A549 (cell line): ENCODE data around the gene ZSCAN22. TPM values are rescaled to one million over a fixed set of nuclear protein-coding genes. Genes with fewer than 3 reads are reported as not detected.

Source experiments
- ATAC-seq, 2 experiments: fragments of 200-7000 bp in 1 of 2; fragments of >200 bp in 1 of 2; cut with Nextera tagmentation in 1 of 2; cut with Tn5 transposase in 1 of 2; 3 replicates each; pipeline versions ENCODE4 v1.8.0 to v1.9.1; 2018 to 2020; ENCODE audit warnings: mild to moderate bottlenecking in 1 of 2, moderate library complexity in 1 of 2
- CTCF ChIA-PET: fragments of 300-600 bp; sonication (Branson Sonifier 250); formaldehyde crosslinking; extraction: SDS; loops from one replicate; lab custom pipeline; 2021; ENCODE audit warnings: antibody characterized with exemption, inconsistent platforms; lab: Yijun Ruan, JAX
- POLR2A ChIA-PET: fragments of 350-600 bp; formaldehyde crosslinking; extraction: SDS; loops from one replicate; lab custom pipeline; 2021; ENCODE audit warnings: antibody characterized with exemption, inconsistent platforms; lab: Yijun Ruan, JAX
- DNase-seq, 2 experiments: peaks; one replicate each; pipeline versions ENCODE4 v3.0.0 to v3.0.0-alpha.2; 2011 to 2016; ENCODE audit warnings: low read depth in 1 of 2, low spot score in 1 of 2
- FAIRE-seq: peaks from 2 replicates; lab custom pipeline; 2011; peaks lifted over from hg19 to GRCh38; lab: Jason Lieb, UNC
- H3K27ac ChIP-seq, 2 experiments: fragments of >200 bp; sonication (Bioruptor Twin); formaldehyde crosslinking; 3 replicates each; pipeline ENCODE4 v1.5.1; 2016 to 2017
- H3K4me1 ChIP-seq: fragments of >200 bp; sonication (Bioruptor Twin); formaldehyde crosslinking; 3 replicates; pipeline ENCODE4 v1.6.1; 2016
- H3K4me2 ChIP-seq: fragments of >200 bp; sonication (Bioruptor Twin); formaldehyde crosslinking; 3 replicates; pipeline ENCODE4 v1.6.1; 2016
- H3K4me3 ChIP-seq: fragments of >200 bp; sonication (Bioruptor Twin); formaldehyde crosslinking; 3 replicates; pipeline ENCODE4 v1.5.1; 2016
- H3K9me3 ChIP-seq: fragments of >200 bp; sonication (Bioruptor Twin); formaldehyde crosslinking; 3 replicates; pipeline ENCODE4 v1.6.1; 2016
- ATOH8 ChIP-seq: fragments of 250-450 bp; sonication (Bioruptor Pico); IDR thresholded peaks from 2 replicates; pipeline ENCODE4 v1.5.0; 2020; ENCODE audit warnings: low read depth, mild to moderate bottlenecking, moderate library complexity
- BCL3 ChIP-seq: fragments of >200 bp; sonication (Bioruptor Twin); formaldehyde crosslinking; IDR thresholded peaks from 3 replicates; pipeline ENCODE4 v1.6.1; 2016
- E2F6 ChIP-seq: IDR thresholded peaks from 2 replicates; pipeline ENCODE4 v1.6.1; 2012; ENCODE audit warnings: low read depth, borderline replicate concordance
- EHF ChIP-seq: fragments of 250-450 bp; sonication (Bioruptor Pico); IDR thresholded peaks from 2 replicates; pipeline ENCODE4 v1.5.0; 2020; ENCODE audit warnings: mild to moderate bottlenecking
- EHMT2 ChIP-seq: fragments of 200-600 bp; sonication (generic); IDR thresholded peaks from 2 replicates; pipeline ENCODE4 v1.6.1; 2016; ENCODE audit warnings: antibody characterized with exemption, low read depth, mild to moderate bottlenecking, moderate library complexity
- EP300 ChIP-seq, 2 experiments: fragments of >200 bp; sonication (Bioruptor Twin); formaldehyde crosslinking; IDR thresholded peaks; 2 replicates in 1 of 2; 3 replicates in 1 of 2; pipeline ENCODE4 v1.6.1; 2016 to 2017
- FOSL2 ChIP-seq, 2 experiments: fragments of 450-650 bp in 1 of 2; fragments of >200 bp in 1 of 2; sonication (Bioruptor Twin) in 1 of 2; formaldehyde crosslinking; IDR thresholded peaks; 2 replicates each; pipeline versions ENCODE4 v1.5.0 to v1.6.1; 2016 to 2020; ENCODE audit warnings: mild to moderate bottlenecking in 1 of 2, moderate library complexity in 1 of 2
- GATA3 ChIP-seq: IDR thresholded peaks from 2 replicates; pipeline ENCODE4 v1.6.1; 2012; ENCODE audit warnings: borderline replicate concordance
- HES2 ChIP-seq: fragments of >200 bp; sonication (Bioruptor Twin); formaldehyde crosslinking; IDR thresholded peaks from 2 replicates; pipeline ENCODE4 v1.6.1; 2016
- KDM5A ChIP-seq: fragments of 200-600 bp; sonication (generic); IDR thresholded peaks from 2 replicates; pipeline ENCODE4 v1.6.1; 2016; ENCODE audit warnings: antibody characterized with exemption, mild to moderate bottlenecking
- MYC ChIP-seq: IDR thresholded peaks from 2 replicates; pipeline ENCODE4 v1.6.1; 2012; ENCODE audit warnings: mild to moderate bottlenecking, inconsistent platforms, low read length, improper control_type of control experiment, borderline replicate concordance
- NFE2L2 ChIP-seq: fragments of 150-350 bp; conservative IDR thresholded peaks from 2 replicates; pipeline ENCODE4 v1.6.1; 2014; ENCODE audit warnings: low read length
- NR3C1 ChIP-seq: fragments of >200 bp; sonication (Bioruptor Twin); formaldehyde crosslinking; IDR thresholded peaks from 3 replicates; pipeline ENCODE4 v1.6.1; 2017
- RAD21 ChIP-seq, 2 experiments: fragments of >200 bp in 1 of 2; sonication (Bioruptor Twin) in 1 of 2; formaldehyde crosslinking in 1 of 2; IDR thresholded peaks in 1 of 2; conservative IDR thresholded peaks in 1 of 2; 2 replicates in 1 of 2; 3 replicates in 1 of 2; pipeline ENCODE4 v1.6.1; 2012 to 2018; ENCODE audit warnings: inconsistent platforms in 1 of 2
- RNF2 ChIP-seq: fragments of 200-600 bp; sonication (generic); IDR thresholded peaks from 2 replicates; pipeline ENCODE4 v1.6.1; 2016; ENCODE audit warnings: low read depth, mild to moderate bottlenecking, antibody characterized with exemption, moderate library complexity, borderline replicate concordance
- SMC3 ChIP-seq: fragments of >200 bp; sonication (Bioruptor Twin); formaldehyde crosslinking; IDR thresholded peaks from 3 replicates; pipeline ENCODE4 v1.6.1; 2018; ENCODE audit warnings: inconsistent platforms
- SREBF2 ChIP-seq: fragments of 450-650 bp; IDR thresholded peaks from 2 replicates; pipeline ENCODE4 v1.6.1; 2014; ENCODE audit warnings: mild to moderate bottlenecking, moderate library complexity
- ZFP36 ChIP-seq: fragments of 450-650 bp; IDR thresholded peaks from 2 replicates; pipeline ENCODE4 v1.6.1; 2014; ENCODE audit warnings: borderline replicate concordance; ENCODE audit not compliant: partially characterized antibody
- ZSCAN20 ChIP-seq: fragments of 250-450 bp; sonication (Bioruptor Pico); IDR thresholded peaks from 2 replicates; pipeline ENCODE4 v1.8.0; 2022; ENCODE audit warnings: mild to moderate bottlenecking, moderate library complexity
- WGBS: methylation state at CpG from one replicate; pipeline ENCODE4 v1.1.6; 2017; ENCODE audit errors: missing lambda C conversion rate; 5-methylcytosine and 5-hydroxymethylcytosine counted together
- polyA plus RNA-seq, 4 experiments: library from polyadenylated mRNA; depleted of rRNA in 3 of 4; stranded (reverse); fragments of >200 nt; fragmentation: RNase III in 1 of 4; extraction: RNeasy Plus Mini Kit Qiagen cat#74134 plus additional on column Dnase treatment in 1 of 4; gene quantifications; 2 replicates in 3 of 4; 3 replicates in 1 of 4; pipeline ENCODE4 v1.2.3, GENCODE V29; 2011 to 2017

ZSCAN22 gene
- polyA plus RNA-seq, 2 of the 4 experiments (the other 2 are of a cell fraction): 2.0 to 4.4 TPM

GRCh38 chr19:58355215-58355796 lies 28.5 kb downstream of the ZSCAN22 start:
- WGBS: 86% methylated on average over 10 of the region's 10 CpGs
- CTCF ChIA-PET: interaction anchor here (1.2 to 1.3 kb wide), 2 partner anchors 10 to 22 kb away, joined by 4 read pairs; no protein-coding TSS in a partner anchor
- Histone ChIP-seq H3K4me2 (no peak overlapping the region), H3K4me1 (no peaks in the 10 kb centered on the region), H3K9me3 (0 out of 3 replicates have a peak, but pooled peaks cover 2% of the 10 kb centered on the region), H3K4me3 (no peak overlapping the region), H3K27ac (no peak overlapping the region)
- FAIRE-seq: no peak
- no peak for ATAC-seq
- no peak for DNase-seq
- no peak for TF ChIP-seq HES2
- TF ChIP-seq EP300 (IDR thresholded peaks at IDR 0.05): no peak
- TF ChIP-seq RNF2: no peak
- TF ChIP-seq FOSL2 (IDR thresholded peaks at IDR 0.05): no peak
- no peak for TF ChIP-seq FOSL2 (CRISPR knock-in tag; IDR thresholded peaks at IDR 0.05)
- TF ChIP-seq NR3C1: no peak
- POLR2A ChIA-PET: no interaction called here

- CTCF ChIA-PET: interaction anchor here (1.2 kb wide), 1 partner anchor 21 kb away, joined by 4 read pairs; no protein-coding TSS in a partner anchor
- FAIRE-seq: no peak
These were observed 29.3 kb downstream of the ZSCAN22 start for GRCh38 chr19:58355908-58356765.

GRCh38 chr19:58356766-58357480 lies 30.1 kb downstream of the ZSCAN22 start:
- ATAC-seq: no peak
- DNase-seq: no peak

More at GRCh38 chr19:58355908-58356765, 29.3 kb downstream of the ZSCAN22 start:
- DNase-seq (no peak), ATAC-seq (no peak)
- WGBS: 96% methylated on average over 89 of the region's 94 CpGs
- Histone ChIP-seq H3K9me3 (peaks cover 2% of the 10 kb centered on the region; the same call in 1 of the 3 replicates), H3K4me1 (peaks cover under 1% of the 10 kb centered on the region; the same call in 1 of the 3 replicates), H3K4me3 (no peak overlapping the region), H3K27ac (no peak overlapping the region), H3K4me2 (no peak overlapping the region)
- POLR2A ChIA-PET: no interaction called here
- no peak for TF ChIP-seq EHMT2
- TF ChIP-seq EHF (CRISPR knock-in tag): no peak
- no peak for TF ChIP-seq ZSCAN20 (CRISPR knock-in tag)
- no peak for TF ChIP-seq SREBF2
- TF ChIP-seq NR3C1: no peak
- no peak for TF ChIP-seq GATA3
- no peak for TF ChIP-seq E2F6

More at GRCh38 chr19:58356766-58357480, 30.1 kb downstream of the ZSCAN22 start:
- no peak overlapping the region for H3K4me3 ChIP-seq
- WGBS: 96% methylated on average over 49 of the region's 75 CpGs
- no peak overlapping the region for H3K4me2 ChIP-seq
- H3K9me3 ChIP-seq: peaks cover 4% of the 10 kb centered on the region; the same call in 1 of the 3 replicates
- no peak overlapping the region for H3K27ac ChIP-seq
- FAIRE-seq: no peak
- POLR2A ChIA-PET: no interaction called here
- H3K4me1 ChIP-seq: peaks cover 7% of the 10 kb centered on the region; the same call in 1 of the 3 replicates
- CTCF ChIA-PET: interaction anchor here (1.3 kb wide), 1 partner anchor 14 kb away, joined by 4 read pairs; no protein-coding TSS in a partner anchor
- TF ChIP-seq ZFP36: no peak
- TF ChIP-seq NFE2L2: no peak
- no peak for TF ChIP-seq SREBF2
- no peak for TF ChIP-seq KDM5A
- TF ChIP-seq RAD21 (conservative IDR thresholded peaks at IDR 0.05 in 1 of 2, IDR thresholded peaks at IDR 0.05 in 1 of 2): no peak
- TF ChIP-seq E2F6: no peak
- no peak for TF ChIP-seq EHF (CRISPR knock-in tag)
- no peak for TF ChIP-seq FOSL2 (IDR thresholded peaks at IDR 0.05)
- no peak for TF ChIP-seq FOSL2 (CRISPR knock-in tag; IDR thresholded peaks at IDR 0.05)
- no peak for TF ChIP-seq SMC3
- TF ChIP-seq MYC: no peak
- no peak for TF ChIP-seq BCL3
- TF ChIP-seq ATOH8: no peak
